ENCODE data around the gene TXNDC12. TPM values are rescaled to one million over a fixed set of nuclear protein-coding genes. Genes with fewer than 3 reads are reported as not detected.
A peak's percentile ranks its signal among the peaks of the same experiment; 100 is the strongest.

Gene TXNDC12
- total and polyA plus RNA-seq, 4 donors: 20.9 to 46.5 (median 28.7) TPM

DNA sequence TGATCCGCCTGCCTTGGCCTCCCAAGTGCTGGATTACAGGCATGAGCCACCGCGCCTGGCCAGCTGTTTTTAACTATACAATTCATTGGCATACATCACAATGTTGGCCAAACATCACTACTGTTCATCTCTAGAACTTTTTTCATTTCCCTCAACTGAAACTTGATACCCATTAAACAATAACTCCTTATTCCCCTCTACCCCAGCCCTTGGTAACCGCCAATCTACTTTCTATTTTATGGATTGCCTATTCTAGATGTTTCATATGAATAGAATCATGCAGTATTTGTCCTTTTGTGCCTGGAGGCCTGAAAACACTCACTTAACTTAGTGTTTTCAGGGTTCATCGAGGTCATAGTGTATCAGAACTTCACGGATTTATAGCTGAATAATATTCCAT, 17.3 kb upstream of the TXNDC12 start:
- 81 to 83% methylated on average over 6 of the region's 6 CpGs for WGBS, 2 donors
- Histone ChIP-seq H3K9me3 (ENCODE audit: control insufficient read depth, low read length) (no peaks in the 10 kb centered on the region), H3K4me3 (ENCODE audit: low read length in 2 of 2) (no peak overlapping the region), H3K4me1 (ENCODE audit: control insufficient read depth in 1 of 2, insufficient read depth in 2 of 2, low read length in 2 of 2) (no peaks in the 10 kb centered on the region), H3K27me3 (ENCODE audit: control insufficient read depth in 1 of 2, insufficient read depth in 2 of 2, low read length in 1 of 2) (no peaks in the 10 kb centered on the region), H3K27ac (ENCODE audit: low read depth in 1 of 2, low read length in 2 of 2) (no peak overlapping the region), H3K36me3 (ENCODE audit: control insufficient read depth in 1 of 2, insufficient read depth in 2 of 2, low read length in 1 of 2) (no peaks in the 10 kb centered on the region)
- intact Hi-C loops (cut with DNase I): no loop called here
- no peak for DNase-seq
- no peak for ATAC-seq (ENCODE audit: low FRiP score)

DNA sequence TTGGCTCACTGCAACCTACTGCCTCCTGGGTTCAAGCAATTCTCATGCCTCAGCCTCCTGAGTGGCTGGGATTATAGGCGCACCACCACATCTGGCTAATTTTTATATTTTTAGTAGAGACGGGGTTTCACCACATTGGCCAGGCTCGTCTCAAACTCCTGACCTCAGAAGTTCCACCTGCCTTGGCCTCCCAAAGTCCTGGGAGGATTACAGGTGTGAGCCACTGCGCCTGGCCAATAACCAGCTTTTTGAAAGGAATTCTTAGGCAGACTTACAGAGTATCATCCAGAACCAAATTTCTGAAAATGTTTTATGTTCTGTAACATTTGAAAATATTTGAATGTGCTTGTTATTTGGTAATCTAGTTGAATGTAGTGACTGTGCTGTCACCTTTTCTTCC, 15.7 kb upstream of the TXNDC12 start:
- DNase-seq (no peak), ATAC-seq (ENCODE audit: low FRiP score) (no peak)
- no peak overlapping the region for H3K4me3 ChIP-seq (ENCODE audit: low read length in 2 of 2)
- H3K36me3 ChIP-seq (ENCODE audit: control insufficient read depth in 1 of 2, insufficient read depth in 2 of 2, low read length in 1 of 2): no peaks in the 10 kb centered on the region
- intact Hi-C loops (cut with DNase I): no loop called here
- no peak overlapping the region for H3K27ac ChIP-seq (ENCODE audit: low read depth in 1 of 2, low read length in 2 of 2)
- no peaks in the 10 kb centered on the region for H3K27me3 ChIP-seq (ENCODE audit: control insufficient read depth in 1 of 2, insufficient read depth in 2 of 2, low read length in 1 of 2)
- H3K4me1 ChIP-seq (ENCODE audit: control insufficient read depth in 1 of 2, insufficient read depth in 2 of 2, low read length in 2 of 2): no peaks in the 10 kb centered on the region
- no peaks in the 10 kb centered on the region for H3K9me3 ChIP-seq (ENCODE audit: control insufficient read depth, low read length)
- WGBS, 2 donors: 92 to 93% methylated on average over 4 of the region's 4 CpGs

DNA sequence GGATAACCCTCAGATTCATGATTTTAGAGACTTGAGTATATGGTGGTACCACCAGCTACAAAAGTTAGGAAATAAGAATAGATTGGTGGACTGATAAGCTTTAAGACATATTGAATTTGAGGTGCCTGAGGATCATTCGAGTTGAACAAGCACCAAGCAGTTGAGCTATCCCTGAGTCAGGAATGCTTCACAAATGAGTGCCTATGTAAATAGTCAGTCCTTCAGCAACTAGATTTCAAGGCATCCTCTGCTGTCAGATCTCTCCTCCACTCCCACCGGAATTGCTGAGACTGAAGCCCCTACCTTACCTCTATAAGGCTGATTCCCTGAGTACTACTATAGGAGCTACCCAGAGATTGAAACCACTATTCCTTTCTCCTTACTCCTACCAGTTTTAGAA, 8.2 kb upstream of the TXNDC12 start:
- no peaks in the 10 kb centered on the region for H3K4me1 ChIP-seq (ENCODE audit: control insufficient read depth in 1 of 2, insufficient read depth in 2 of 2, low read length in 2 of 2)
- H3K27me3 ChIP-seq (ENCODE audit: control insufficient read depth in 1 of 2, insufficient read depth in 2 of 2, low read length in 1 of 2): no peaks in the 10 kb centered on the region
- H3K4me3 ChIP-seq (ENCODE audit: low read length in 2 of 2): no peak overlapping the region
- DNase-seq: no peak
- no peak overlapping the region for H3K27ac ChIP-seq (ENCODE audit: low read depth in 1 of 2, low read length in 2 of 2)
- peaks cover 0 to 3% of the 10 kb centered on the region in 2 donors for H3K36me3 ChIP-seq (ENCODE audit: control insufficient read depth in 1 of 2, insufficient read depth in 2 of 2, low read length in 1 of 2)
- H3K9me3 ChIP-seq (ENCODE audit: control insufficient read depth, low read length): no peaks in the 10 kb centered on the region
- WGBS, 2 donors: 91 to 92% methylated on average over 2 of the region's 2 CpGs
- ATAC-seq (ENCODE audit: low FRiP score): no peak
- intact Hi-C loops (cut with DNase I): no loop called here

DNA sequence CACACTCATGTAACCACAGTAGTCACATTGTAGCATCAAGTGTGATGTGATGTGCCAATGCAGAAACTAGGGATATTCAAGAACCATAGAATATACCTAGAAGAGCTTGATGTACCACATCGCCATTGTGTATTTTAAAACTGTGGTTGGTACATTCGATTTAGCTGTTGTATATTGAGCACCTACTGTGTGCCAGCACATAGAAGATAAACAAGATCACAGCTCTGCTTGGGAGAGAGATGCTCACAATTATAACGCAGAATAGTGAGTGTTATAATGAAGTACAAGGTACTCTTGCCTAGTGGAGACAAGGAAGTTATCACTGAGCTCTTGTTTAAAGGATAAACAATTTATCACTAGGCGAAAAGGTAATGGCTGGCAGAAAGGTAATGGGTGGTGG, 5.8 kb upstream of the TXNDC12 start:
- ATAC-seq (ENCODE audit: low FRiP score) (no peak), DNase-seq (no peak)
- intact Hi-C loops (cut with DNase I): no loop called here
- no peak overlapping the region for H3K27ac ChIP-seq (ENCODE audit: low read depth in 1 of 2, low read length in 2 of 2)
- no peak overlapping the region for H3K4me3 ChIP-seq (ENCODE audit: low read length in 2 of 2)
- H3K9me3 ChIP-seq (ENCODE audit: control insufficient read depth, low read length): no peaks in the 10 kb centered on the region
- peaks cover 0 to 4% of the 10 kb centered on the region in 2 donors for H3K4me1 ChIP-seq (ENCODE audit: control insufficient read depth in 1 of 2, insufficient read depth in 2 of 2, low read length in 2 of 2)
- 96% methylated on average over 4 of the region's 4 CpGs for WGBS, 2 donors
- peaks cover 0 to 3% of the 10 kb centered on the region in 2 donors for H3K36me3 ChIP-seq (ENCODE audit: control insufficient read depth in 1 of 2, insufficient read depth in 2 of 2, low read length in 1 of 2)
- H3K27me3 ChIP-seq (ENCODE audit: control insufficient read depth in 1 of 2, insufficient read depth in 2 of 2, low read length in 1 of 2): no peaks in the 10 kb centered on the region

DNA sequence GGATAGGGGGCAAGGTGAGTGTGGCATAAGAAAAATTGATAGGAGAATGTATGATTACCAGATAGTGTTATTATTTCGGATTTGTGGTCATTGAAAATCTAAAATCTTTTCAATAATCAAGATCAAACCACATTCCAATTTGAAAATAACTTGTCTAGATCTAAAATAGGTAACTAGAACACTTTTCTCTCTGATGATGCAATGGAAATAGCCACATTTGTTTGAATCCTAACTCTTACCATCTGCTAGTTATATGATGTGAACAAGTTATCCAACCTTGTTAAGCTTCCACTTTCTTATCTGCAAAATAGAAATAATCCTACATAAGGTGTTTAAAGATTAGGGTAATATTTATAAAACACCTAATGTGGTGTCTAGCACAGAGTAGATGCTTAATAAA, 4.9 kb upstream of the TXNDC12 start:
- Histone ChIP-seq H3K36me3 (ENCODE audit: control insufficient read depth in 1 of 2, insufficient read depth in 2 of 2, low read length in 1 of 2) (peaks cover 0 to 3% of the 10 kb centered on the region in 2 donors), H3K4me1 (ENCODE audit: control insufficient read depth in 1 of 2, insufficient read depth in 2 of 2, low read length in 2 of 2) (peaks cover 0 to 4% of the 10 kb centered on the region in 2 donors), H3K9me3 (ENCODE audit: control insufficient read depth, low read length) (no peaks in the 10 kb centered on the region), H3K27me3 (ENCODE audit: control insufficient read depth in 1 of 2, insufficient read depth in 2 of 2, low read length in 1 of 2) (no peaks in the 10 kb centered on the region), H3K27ac (ENCODE audit: low read depth in 1 of 2, low read length in 2 of 2) (no peak overlapping the region), H3K4me3 (ENCODE audit: low read length in 2 of 2) (no peak overlapping the region)
- no peak for ATAC-seq (ENCODE audit: low FRiP score)
- intact Hi-C loops (cut with DNase I): no loop called here
- DNase-seq: no peak
- 92% methylated on average over 1 of the region's 1 CpG for WGBS, 2 donors

DNA sequence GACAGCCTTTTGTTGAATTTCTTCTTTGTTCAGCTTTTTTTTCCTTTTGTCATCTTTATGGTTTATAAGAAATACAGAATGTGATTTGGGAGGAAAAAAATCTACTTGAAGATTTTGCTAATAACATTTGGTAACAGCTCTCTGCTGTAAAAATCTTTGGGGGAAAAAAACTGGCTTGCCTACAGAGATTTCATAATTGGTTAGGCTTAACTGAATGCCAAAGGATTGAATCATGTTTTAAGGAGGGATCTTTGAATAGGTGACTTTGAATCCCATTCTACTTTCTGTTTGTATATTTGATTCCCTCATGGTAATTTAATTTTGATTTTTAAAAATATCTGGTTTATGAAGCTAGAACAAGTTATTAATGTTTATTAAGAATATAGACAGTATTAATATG, 4.3 kb upstream of the TXNDC12 start:
- H3K36me3 ChIP-seq (ENCODE audit: control insufficient read depth in 1 of 2, insufficient read depth in 2 of 2, low read length in 1 of 2): peaks cover 0 to 3% of the 10 kb centered on the region in 2 donors
- no peaks in the 10 kb centered on the region for H3K9me3 ChIP-seq (ENCODE audit: control insufficient read depth, low read length)
- H3K4me3 ChIP-seq (ENCODE audit: low read length in 2 of 2): no peak overlapping the region
- H3K27me3 ChIP-seq (ENCODE audit: control insufficient read depth in 1 of 2, insufficient read depth in 2 of 2, low read length in 1 of 2): no peaks in the 10 kb centered on the region
- H3K4me1 ChIP-seq (ENCODE audit: control insufficient read depth in 1 of 2, insufficient read depth in 2 of 2, low read length in 2 of 2): peaks cover 0 to 7% of the 10 kb centered on the region in 2 donors
- DNase-seq (no peak), ATAC-seq (ENCODE audit: low FRiP score) (no peak)
- no peak overlapping the region for H3K27ac ChIP-seq (ENCODE audit: low read depth in 1 of 2, low read length in 2 of 2)
- intact Hi-C loops (cut with DNase I): no loop called here

DNA sequence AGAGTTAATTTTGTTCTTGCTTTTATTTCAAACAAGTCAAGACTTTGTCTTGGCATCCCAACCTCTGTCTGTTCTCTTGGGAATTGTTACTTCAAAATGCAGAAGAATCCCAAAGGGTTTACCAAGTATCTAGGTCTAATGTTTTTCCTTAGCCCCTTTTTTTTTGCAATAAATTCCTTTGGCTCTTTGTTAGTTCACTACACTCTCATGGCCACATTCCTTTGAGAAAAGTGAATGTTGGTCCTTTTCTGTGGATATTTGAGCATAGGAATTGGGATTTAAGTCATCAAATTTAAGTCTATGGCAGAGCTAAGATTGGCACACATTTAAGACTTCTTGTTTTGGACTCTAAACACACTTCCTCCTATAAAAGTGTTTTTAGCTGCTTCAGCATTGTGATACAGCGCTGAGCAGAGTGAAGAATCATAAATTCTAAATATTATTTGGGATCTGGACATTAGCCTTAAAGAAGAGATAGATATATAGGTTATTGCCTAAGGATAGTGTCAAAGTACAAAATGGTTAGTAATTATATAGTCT, 3.0 kb upstream of the TXNDC12 start:
- Histone ChIP-seq H3K9me3 (ENCODE audit: control insufficient read depth, low read length) (no peaks in the 10 kb centered on the region), H3K27me3 (ENCODE audit: control insufficient read depth in 1 of 2, insufficient read depth in 2 of 2, low read length in 1 of 2) (no peaks in the 10 kb centered on the region), H3K27ac (ENCODE audit: low read depth in 1 of 2, low read length in 2 of 2) (no peak overlapping the region), H3K4me3 (ENCODE audit: low read length in 2 of 2) (no peak overlapping the region), H3K36me3 (ENCODE audit: control insufficient read depth in 1 of 2, insufficient read depth in 2 of 2, low read length in 1 of 2) (peaks cover 0 to 3% of the 10 kb centered on the region in 2 donors), H3K4me1 (ENCODE audit: control insufficient read depth in 1 of 2, insufficient read depth in 2 of 2, low read length in 2 of 2) (peaks cover 0 to 11% of the 10 kb centered on the region in 2 donors)
- 18 to 41% methylated on average over 1 of the region's 1 CpG for WGBS, 2 donors
- DNase-seq: no peak
- intact Hi-C loops (cut with DNase I): no loop called here
- ATAC-seq (ENCODE audit: low FRiP score): no peak

DNA sequence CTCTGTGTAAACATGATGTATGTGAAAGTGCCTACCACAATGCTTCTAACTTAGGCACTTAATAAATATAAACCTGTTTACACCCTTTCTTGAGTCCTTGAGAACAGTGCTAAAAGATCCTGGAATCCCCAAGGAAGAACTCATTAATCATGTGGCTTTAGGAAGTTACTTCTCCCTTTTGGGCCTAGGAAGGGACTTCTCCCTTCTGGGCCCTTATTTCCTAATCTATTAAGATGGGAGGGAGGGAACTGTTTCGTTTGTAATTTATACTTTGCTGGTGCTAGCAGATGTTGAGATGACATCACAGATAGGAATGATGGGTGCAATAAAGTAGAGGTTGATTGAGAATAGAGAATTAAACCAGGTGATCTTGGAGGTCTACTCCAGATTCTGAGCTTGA, 2.3 kb upstream of the TXNDC12 start:
- no peak for ATAC-seq (ENCODE audit: low FRiP score)
- peaks cover 0 to 3% of the 10 kb centered on the region in 2 donors for H3K36me3 ChIP-seq (ENCODE audit: control insufficient read depth in 1 of 2, insufficient read depth in 2 of 2, low read length in 1 of 2)
- 7% methylated on average over 1 of the region's 1 CpG for WGBS, 2 donors
- no peaks in the 10 kb centered on the region for H3K27me3 ChIP-seq (ENCODE audit: control insufficient read depth in 1 of 2, insufficient read depth in 2 of 2, low read length in 1 of 2)
- DNase-seq: no peak
- no peak overlapping the region for H3K27ac ChIP-seq (ENCODE audit: low read depth in 1 of 2, low read length in 2 of 2)
- peaks cover 0 to 11% of the 10 kb centered on the region in 2 donors for H3K4me1 ChIP-seq (ENCODE audit: control insufficient read depth in 1 of 2, insufficient read depth in 2 of 2, low read length in 2 of 2)
- H3K9me3 ChIP-seq (ENCODE audit: control insufficient read depth, low read length): no peaks in the 10 kb centered on the region
- intact Hi-C loops (cut with DNase I): no loop called here
- peak overlapping the region in 1 of 2 donors; percentile 65 for H3K4me3 ChIP-seq (ENCODE audit: low read length in 2 of 2)

DNA sequence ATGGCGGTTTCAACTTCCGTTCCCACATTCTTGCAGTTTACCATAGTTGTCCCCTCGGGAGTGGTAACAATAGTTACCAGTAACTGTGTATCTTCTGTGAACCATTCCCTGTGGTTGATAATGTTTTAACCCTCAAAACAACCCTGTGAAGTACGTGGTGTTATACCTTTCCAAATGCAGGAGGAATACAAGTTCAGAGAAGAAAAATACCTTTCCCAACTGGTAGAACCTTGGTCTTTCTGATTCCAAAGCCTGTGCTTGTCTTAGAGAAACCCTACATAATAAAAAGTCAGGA, 1.9 kb upstream of the TXNDC12 start:
- peak overlapping the region in 1 of 2 donors; percentile 38 for H3K27ac ChIP-seq (ENCODE audit: low read depth in 1 of 2, low read length in 2 of 2)
- peak overlapping the region; percentile 50 to 65 for H3K4me3 ChIP-seq (ENCODE audit: low read length in 2 of 2)

More for the DNA sequence above, 1.9 kb upstream of the TXNDC12 start:
- no peak for ATAC-seq (ENCODE audit: low FRiP score)
- 1% methylated on average over 4 of the region's 4 CpGs for WGBS, 2 donors
- no peaks in the 10 kb centered on the region for H3K9me3 ChIP-seq (ENCODE audit: control insufficient read depth, low read length)
- no peak for DNase-seq
- peaks cover 0 to 11% of the 10 kb centered on the region in 2 donors for H3K4me1 ChIP-seq (ENCODE audit: control insufficient read depth in 1 of 2, insufficient read depth in 2 of 2, low read length in 2 of 2)
- no peaks in the 10 kb centered on the region for H3K27me3 ChIP-seq (ENCODE audit: control insufficient read depth in 1 of 2, insufficient read depth in 2 of 2, low read length in 1 of 2)
- H3K36me3 ChIP-seq (ENCODE audit: control insufficient read depth in 1 of 2, insufficient read depth in 2 of 2, low read length in 1 of 2): peaks cover 0 to 3% of the 10 kb centered on the region in 2 donors
- intact Hi-C loops (cut with DNase I): no loop called here

Measured in aorta (tissue), 5 donors.